Erythroblast (primary cell): ENCODE measurements around the gene NDUFS6.

Experiments
- GATA1 ChIP-seq: IDR thresholded peaks from 2 replicates; pipeline ENCODE4 v1.6.1; 2011; ENCODE audit warnings: low read depth, mild to moderate bottlenecking, control low read depth, low read length, moderate library complexity
- POLR2A ChIP-seq: IDR thresholded peaks from 2 replicates; pipeline ENCODE4 v1.6.1; 2011; ENCODE audit warnings: mild to moderate bottlenecking, low read length

DNA sequence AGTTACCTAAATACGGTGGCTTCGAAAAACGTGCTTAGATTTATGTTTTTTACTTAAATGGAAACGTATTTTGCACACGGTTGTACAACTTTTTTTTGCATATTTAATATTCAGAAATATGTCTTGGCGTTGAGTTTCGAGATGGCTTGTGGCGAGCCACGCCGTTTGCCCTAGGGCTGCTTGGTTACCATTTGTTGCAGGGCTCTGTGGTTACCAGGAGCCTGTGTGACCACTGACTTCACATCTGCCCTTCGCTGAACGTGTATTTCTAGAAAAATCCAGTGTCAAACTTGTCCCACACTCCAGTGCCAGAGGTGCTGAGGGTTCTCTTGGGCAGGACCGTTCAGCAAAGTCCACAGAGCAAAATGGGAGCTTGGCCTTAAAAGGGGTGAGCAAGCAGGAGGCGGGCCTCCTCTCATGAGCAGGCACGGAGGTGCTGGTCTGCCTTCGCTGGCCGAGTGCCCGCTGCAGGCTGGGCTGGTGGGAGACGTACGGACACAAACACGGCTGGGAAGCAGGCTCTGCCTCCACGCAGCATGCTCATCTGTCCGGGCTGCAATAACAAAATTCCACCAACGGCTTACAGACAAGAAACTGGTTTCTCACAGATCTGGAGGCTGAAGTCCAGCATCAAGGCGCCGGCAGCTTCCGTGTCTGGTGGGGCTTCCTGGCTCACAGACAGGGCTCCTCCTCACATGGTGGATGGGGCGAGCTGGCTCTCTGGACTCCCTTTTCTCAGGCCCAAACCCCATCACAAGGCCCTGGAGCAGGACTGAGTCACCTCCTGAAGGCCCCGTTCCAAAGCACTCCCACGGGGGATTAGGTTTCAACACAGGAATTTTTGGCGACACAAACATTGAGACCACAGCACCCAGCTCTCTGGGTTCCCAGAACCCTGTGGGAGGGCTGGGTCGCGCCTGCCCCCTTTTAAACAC, 7.0 kb upstream of the NDUFS6 start:
- TF ChIP-seq POLR2A (no peak), GATA1 (no peak)
